Stomach (tissue), 9 donors: Measurements from ENCODE around the gene FURIN. TPM values are rescaled to one million over a fixed set of nuclear protein-coding genes. Genes with fewer than 3 reads are reported as not detected.

ENCODE experiments used
- DNase-seq, 2 donors: peaks; one replicate each; pipeline versions ENCODE4 v3.0.0 to v3.0.0-alpha.2; 2013 to 2019
- H3K27ac ChIP-seq, 5 donors: fragments of 200-600 bp in 4 of 5; sonication (generic) in 4 of 5; one replicate each; pipeline ENCODE4 v1.5.1; 2013 to 2019; ENCODE audit warnings: mild to moderate bottlenecking in 1 of 5, moderate library complexity in 1 of 5
- H3K27me3 ChIP-seq, 3 donors: fragments of 200-600 bp; sonication (generic); one replicate each; pipeline ENCODE4 v1.5.1; 2017 to 2019; ENCODE audit warnings: mixed run types in 1 of 3
- H3K36me3 ChIP-seq, 4 donors: fragments of 200-600 bp; sonication (generic); 1 replicate in 3 of 4; 2 replicates in 1 of 4; pipeline ENCODE4 v1.5.1; 2016 to 2019
- H3K4me1 ChIP-seq, 4 donors: fragments of 200-600 bp; sonication (generic); one replicate each; pipeline ENCODE4 v1.5.1; 2016 to 2019
- H3K4me3 ChIP-seq, 4 donors: fragments of 200-600 bp; sonication (generic) in 3 of 4; one replicate each; pipeline ENCODE4 v1.5.1; 2016 to 2019; ENCODE audit warnings: mild to moderate bottlenecking in 1 of 4
- H3K9me3 ChIP-seq, 4 donors: fragments of 200-600 bp; sonication (generic); one replicate each; pipeline ENCODE4 v1.5.1; 2016 to 2019
- EP300 ChIP-seq: sonication (generic); formaldehyde crosslinking; IDR thresholded peaks from one replicate; pipeline ENCODE4 v1.6.1; 2017; ENCODE audit warnings: antibody characterized with exemption
- POLR2A ChIP-seq, 4 donors: fragments of 450-650 bp; IDR thresholded peaks; one replicate each; pipeline ENCODE4 v1.6.1; 2016; ENCODE audit warnings: antibody characterized with exemption in 4 of 4, control low read depth in 2 of 4, mild to moderate bottlenecking in 1 of 4, moderate library complexity in 1 of 4
- POLR2AphosphoS5 ChIP-seq, 3 donors: sonication (generic); formaldehyde crosslinking; IDR thresholded peaks; one replicate each; pipeline ENCODE4 v1.6.1; 2016; ENCODE audit warnings: antibody characterized with exemption in 3 of 3
- WGBS, 5 donors: extraction: QIAGEN DNeasy Blood & Tissue Kit in 3 of 5; methylation state at CpG; one replicate each; pipeline versions ENCODE4 v1.1.5 to v1.1.7; 2013 to 2018; 5-methylcytosine and 5-hydroxymethylcytosine counted together
- intact Hi-C: fragments of 100-400 bp; cut with DNase I; formaldehyde crosslinking; loops from one replicate; pipeline ENCODE4 v1.15.1; 2023; ENCODE audit warnings: low total_unique reads
- polyA plus RNA-seq, 3 donors: library from polyadenylated mRNA; stranded (reverse); fragments of 200-250 nt; gene quantifications; one replicate each; pipeline ENCODE4 v1.2.3, GENCODE V29; 2013
- total RNA-seq, 5 donors: library from RNA; depleted of rRNA; stranded (reverse); fragments of >200 nt; gene quantifications; one replicate each; pipeline versions ENCODE4 v1.1.0 to v1.2.3, GENCODE V29; 2014 to 2016
- TF ChIP-seq, protein P1 (sequence below), 7 experiments: fragments of 450-650 bp in 4 of 7; fragments of 200-600 bp in 3 of 7; sonication (generic) in 3 of 7; IDR thresholded peaks; one replicate each; pipeline ENCODE4 v1.5.1; 2016 to 2019; ENCODE audit warnings: antibody characterized with exemption in 7 of 7, control low read depth in 2 of 7, mild to moderate bottlenecking in 1 of 7
- donor health status: healthy with polysubstance abuse.
- donor health status: Bipolar disorder and iron deficiency.
- donor health status: healthy.

Gene FURIN
- total and polyA plus RNA-seq, 8 donors = 13.7 to 81.1 (median 43.2) TPM

GRCh38 chr15:90884719-90885431 lies 16.5 kb downstream of the FURIN start:
- H3K27ac ChIP-seq = peak overlapping the region; percentile 82 to 96 (median 92)
- no peaks in the 10 kb centered on the region for H3K27me3 ChIP-seq
- TF ChIP-seq POLR2AphosphoS5 (IDR thresholded peaks at IDR 0.05) = no peak
- TF ChIP-seq, protein P1, sequence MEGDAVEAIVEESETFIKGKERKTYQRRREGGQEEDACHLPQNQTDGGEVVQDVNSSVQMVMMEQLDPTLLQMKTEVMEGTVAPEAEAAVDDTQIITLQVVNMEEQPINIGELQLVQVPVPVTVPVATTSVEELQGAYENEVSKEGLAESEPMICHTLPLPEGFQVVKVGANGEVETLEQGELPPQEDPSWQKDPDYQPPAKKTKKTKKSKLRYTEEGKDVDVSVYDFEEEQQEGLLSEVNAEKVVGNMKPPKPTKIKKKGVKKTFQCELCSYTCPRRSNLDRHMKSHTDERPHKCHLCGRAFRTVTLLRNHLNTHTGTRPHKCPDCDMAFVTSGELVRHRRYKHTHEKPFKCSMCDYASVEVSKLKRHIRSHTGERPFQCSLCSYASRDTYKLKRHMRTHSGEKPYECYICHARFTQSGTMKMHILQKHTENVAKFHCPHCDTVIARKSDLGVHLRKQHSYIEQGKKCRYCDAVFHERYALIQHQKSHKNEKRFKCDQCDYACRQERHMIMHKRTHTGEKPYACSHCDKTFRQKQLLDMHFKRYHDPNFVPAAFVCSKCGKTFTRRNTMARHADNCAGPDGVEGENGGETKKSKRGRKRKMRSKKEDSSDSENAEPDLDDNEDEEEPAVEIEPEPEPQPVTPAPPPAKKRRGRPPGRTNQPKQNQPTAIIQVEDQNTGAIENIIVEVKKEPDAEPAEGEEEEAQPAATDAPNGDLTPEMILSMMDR (IDR thresholded peaks at IDR 0.05) = no peak
- TF ChIP-seq EP300 = no peak
- no peak for TF ChIP-seq POLR2A (IDR thresholded peaks at IDR 0.05)
- H3K4me1 ChIP-seq = peaks cover 29 to 49% (median 43%) of the 10 kb centered on the region in 4 donors
- DNase-seq = no peak
- WGBS, 5 donors = 42 to 62% (median 60%) methylated on average over 9 to 16 of the region's 16 CpGs
- peak overlapping the region; percentile 55 to 62 (median 56) for H3K4me3 ChIP-seq
- peaks cover 29 to 60% (median 45%) of the 10 kb centered on the region in 4 donors for H3K36me3 ChIP-seq
- no peaks in the 10 kb centered on the region for H3K9me3 ChIP-seq
- intact Hi-C loops = loop anchor here (5.0 kb wide), 2 partner anchors 168 to 233 kb away; partner anchors contain the start of gene BLM

GRCh38 chr15:90885432-90886290 lies 17.3 kb downstream of the FURIN start:
- TF ChIP-seq EP300 (no peak), POLR2A (IDR thresholded peaks at IDR 0.05) (no peak), POLR2AphosphoS5 (IDR thresholded peaks at IDR 0.05) (peak in 1 of 3 donors; percentile 34)
- TF ChIP-seq, protein P1 (IDR thresholded peaks at IDR 0.05) = peak in 5 of 7 experiments; percentile 82 to 99 (median 93)
- intact Hi-C loops = loop anchor here (5.0 kb wide), 1 partner anchor 233 kb away; no protein-coding TSS in a partner anchor
- peak overlapping the region; percentile 55 to 62 (median 56) for H3K4me3 ChIP-seq

DNA sequence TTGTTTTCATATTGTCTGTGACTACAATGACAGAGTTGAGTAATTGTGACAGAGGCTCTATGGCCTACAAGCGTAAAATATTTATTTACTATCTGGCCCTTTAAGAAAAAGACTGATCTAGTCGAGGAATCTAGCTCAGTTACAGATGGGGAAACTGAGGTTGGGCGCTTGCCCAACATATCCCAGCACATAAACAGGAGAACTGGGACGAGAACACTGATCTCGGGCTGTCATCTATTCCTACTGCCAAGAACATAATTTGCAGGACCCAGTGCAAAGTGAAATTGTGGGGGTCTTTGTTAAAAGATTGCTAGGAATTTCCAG lies 17.9 kb downstream of the FURIN start:
- H3K4me1 ChIP-seq = peaks cover 29 to 49% (median 43%) of the 10 kb centered on the region in 4 donors
- no peak for DNase-seq
- TF ChIP-seq, protein P1 (IDR thresholded peaks at IDR 0.05) = peak in 1 of 7 experiments; percentile 56
- no peak for TF ChIP-seq POLR2A (IDR thresholded peaks at IDR 0.05)
- no peaks in the 10 kb centered on the region for H3K27me3 ChIP-seq
- H3K27ac ChIP-seq = peak overlapping the region in 3 of 5 donors; percentile 92 to 96 (median 92)
- WGBS, 5 donors = 17 to 31% (median 22%) methylated on average over 5 of the region's 5 CpGs
- H3K9me3 ChIP-seq = no peaks in the 10 kb centered on the region
- intact Hi-C loops = loop anchor here (5.0 kb wide), 1 partner anchor 234 kb away; no protein-coding TSS in a partner anchor
- H3K4me3 ChIP-seq = peak overlapping the region in 3 of 4 donors; percentile 55 to 62 (median 58)
- peaks cover 28 to 60% (median 45%) of the 10 kb centered on the region in 4 donors for H3K36me3 ChIP-seq

More at GRCh38 chr15:90885432-90886290, 17.3 kb downstream of the FURIN start:
- Histone ChIP-seq H3K27me3 (no peaks in the 10 kb centered on the region), H3K4me1 (peaks cover 29 to 49% (median 43%) of the 10 kb centered on the region in 4 donors), H3K9me3 (no peaks in the 10 kb centered on the region), H3K36me3 (peaks cover 28 to 60% (median 45%) of the 10 kb centered on the region in 4 donors), H3K27ac (peak overlapping the region in 4 of 5 donors; percentile 91 to 96 (median 92))
- DNase-seq = peak; percentile 77 to 91
- 38 to 69% (median 54%) methylated on average over 9 to 23 of the region's 23 CpGs for WGBS, 5 donors

- WGBS, 5 donors = 79 to 94% (median 92%) methylated on average over 4 to 13 of the region's 13 CpGs
- no peak for TF ChIP-seq POLR2AphosphoS5 (IDR thresholded peaks at IDR 0.05)
- TF ChIP-seq, protein P1 (IDR thresholded peaks at IDR 0.05) = no peak
- intact Hi-C loops = loop anchor here (5.0 kb wide), 1 partner anchor 235 kb away; no protein-coding TSS in a partner anchor
- Histone ChIP-seq H3K4me1 (peaks cover 29 to 49% (median 43%) of the 10 kb centered on the region in 4 donors), H3K9me3 (no peaks in the 10 kb centered on the region), H3K4me3 (no peak overlapping the region), H3K36me3 (peaks cover 28 to 60% (median 45%) of the 10 kb centered on the region in 4 donors), H3K27me3 (no peaks in the 10 kb centered on the region), H3K27ac (peak overlapping the region in 1 of 5 donors; percentile 92)
- no peak for DNase-seq
Observed at GRCh38 chr15:90887037-90887481, 18.7 kb downstream of the FURIN start.
